ENCODE measurements around the gene DLGAP4. TPM values are rescaled to one million over a fixed set of nuclear protein-coding genes. Genes with fewer than 3 reads are reported as not detected.

The DLGAP4 gene
- total and polyA plus RNA-seq, 2 of the 8 experiments (the other 6 are each of a cell fraction or from before 2014, with no cell fraction given), result 41.2 to 57.2 TPM

- H3K36me3 ChIP-seq (ENCODE audit: control insufficient read depth in 2 of 4, insufficient read depth in 4 of 4, low read length in 3 of 4), result no peaks in the 10 kb centered on the region
- DNase-seq (ENCODE audit: low read depth in 1 of 2, low spot score in 2 of 2), result peak; percentile 63 to 90
- no peaks in the 10 kb centered on the region for H3K79me2 ChIP-seq (ENCODE audit: control insufficient read depth in 1 of 2, insufficient read depth in 2 of 2, low read length in 2 of 2)
- no peak overlapping the region for H3K4ac ChIP-seq (replicated peaks; ENCODE audit: insufficient read length, low read depth, low read length)
- no peak overlapping the region for H4K5ac ChIP-seq (ENCODE audit: insufficient read length, low read depth, low read length)
- H3K14ac ChIP-seq (ENCODE audit: insufficient read length), result no peak overlapping the region
- no peak overlapping the region for H3K4me3 ChIP-seq (ENCODE audit: extremely low read depth in 1 of 4, insufficient read depth in 2 of 4, low read depth in 3 of 4, low read length in 4 of 4)
- H2BK20ac ChIP-seq (ENCODE audit: low read length), result no peak overlapping the region
- no peaks in the 10 kb centered on the region for H3K9me3 ChIP-seq (ENCODE audit: insufficient read depth in 2 of 2, low read depth in 1 of 2, low read length in 1 of 2)
- no peak overlapping the region for H2AK5ac ChIP-seq (ENCODE audit: low read depth, low read length)
- no peak overlapping the region for H2BK15ac ChIP-seq (ENCODE audit: low read length)
- H3K4me1 ChIP-seq (replicated peaks in 1 of 4; ENCODE audit: control insufficient read depth in 3 of 4, insufficient read depth in 4 of 4, low read length in 3 of 4), result no peaks in the 10 kb centered on the region
- 6% methylated on average over 6 of the region's 6 CpGs; no CpG with 5 or more reads in 1 of the 2 experiments for WGBS, 2 experiments (ENCODE audit: extremely low coverage in 1 of 2, insufficient coverage in 1 of 2, insufficient read length in 1 of 2, insufficient replicate concordance in 2 of 2, low coverage in 1 of 2, low lambda C conversion rate in 2 of 2, missing lambda C conversion rate in 1 of 2)
- H3K27ac ChIP-seq (ENCODE audit: low read depth, low read length), result no peak overlapping the region
- no peaks in the 10 kb centered on the region for H3K23me2 ChIP-seq (ENCODE audit: low read depth, low read length)
- H3K4me2 ChIP-seq (ENCODE audit: insufficient read depth in 1 of 2, low read depth in 2 of 2, low read length in 2 of 2), result no peak overlapping the region
- no peak overlapping the region for H2BK5ac ChIP-seq (ENCODE audit: low read depth, low read length)
- no peak overlapping the region for H2BK12ac ChIP-seq (ENCODE audit: low read depth, low read length)
- H3K27me3 ChIP-seq (replicated peaks in 1 of 4; ENCODE audit: control insufficient read depth in 3 of 4, extremely low read depth in 1 of 4, insufficient read depth in 3 of 4, low read length in 3 of 4), result no peaks in the 10 kb centered on the region
- ChIA-PET POLR2A (ENCODE audit: partially characterized antibody) (no interaction called here), CTCF (ENCODE audit: partially characterized antibody) (interaction anchor here (0.7 to 5.5 kb wide), 12 partner anchors 7 to 299 kb away, joined by 3 to 42 read pairs (median 4); no protein-coding TSS in a partner anchor)
- H3K9ac ChIP-seq (replicated peaks in 1 of 4; ENCODE audit: extremely low read depth in 1 of 4, low read depth in 3 of 4, low read length in 3 of 4), result no peak overlapping the region
- H2AFZ ChIP-seq (ENCODE audit: low read length), result no peak overlapping the region
- no peak overlapping the region for H3K23ac ChIP-seq (ENCODE audit: insufficient read length)
- no peak overlapping the region for H2BK120ac ChIP-seq (replicated peaks; ENCODE audit: low read depth, low read length)
- no peak overlapping the region for H4K91ac ChIP-seq (replicated peaks; ENCODE audit: insufficient read length, low read length)
- H3K56ac ChIP-seq (replicated peaks; ENCODE audit: insufficient read length, low read depth, low read length), result no peak overlapping the region
- H4K20me1 ChIP-seq (replicated peaks in 1 of 2; ENCODE audit: control insufficient read depth in 1 of 2, insufficient read depth in 2 of 2, low read length in 2 of 2), result peaks cover 5 to 7% of the 10 kb centered on the region in 2 experiments
- no peak overlapping the region for H3K18ac ChIP-seq (ENCODE audit: extremely low read depth, low read length)
- no peak overlapping the region for H4K8ac ChIP-seq (ENCODE audit: extremely low read depth, insufficient read depth, low read length)
- FAIRE-seq, result peak; percentile 92
- no peaks in the 10 kb centered on the region; the same call in 1 of the 2 replicates for H3K79me1 ChIP-seq (ENCODE audit: low read depth, low read length)
- TF ChIP-seq TAF1 (IDR thresholded peaks at IDR 0.05; ENCODE audit: low read depth, low read length) (0 out of 2 replicates have a peak, but pooled peaks have one; percentile 19), BACH1 (IDR thresholded peaks at IDR 0.05; ENCODE audit: low read length) (no peak), SP1 (IDR thresholded peaks at IDR 0.05; ENCODE audit: low read depth, low read length) (peak; percentile 70; the same call in 1 of the 2 replicates), CTBP2 (IDR thresholded peaks at IDR 0.05; ENCODE audit: borderline replicate concordance, insufficient read depth, insufficient read length, low read length) (no peak), RNF2 (IDR thresholded peaks at IDR 0.05; ENCODE audit: borderline replicate concordance, low read depth, low read length, missing control alignments, poor library complexity, severe bottlenecking) (no peak), SIN3A (conservative IDR thresholded peaks at IDR 0.05 in 1 of 2, IDR thresholded peaks at IDR 0.05 in 1 of 2; ENCODE audit: low read depth in 1 of 2, low read length in 2 of 2) (peak; percentile 100), SP2 (IDR thresholded peaks at IDR 0.05; ENCODE audit: low read length) (no peak), NANOG (IDR thresholded peaks at IDR 0.05; ENCODE audit: insufficient read depth, low read depth, low read length, poor library complexity, severe bottlenecking) (peak; percentile 24), RXRA (IDR thresholded peaks at IDR 0.05; ENCODE audit: insufficient read depth, low read depth, low read length) (peak; percentile 84; the same call in 1 of the 2 replicates), CEBPB (IDR thresholded peaks at IDR 0.05; ENCODE audit: low read depth, low read length) (no peak), CHD2 (IDR thresholded peaks at IDR 0.05; ENCODE audit: low read length) (peak; percentile 64), TBP (IDR thresholded peaks at IDR 0.05; ENCODE audit: low read depth, low read length) (no peak), PHF8 (conservative IDR thresholded peaks at IDR 0.05; ENCODE audit: low read depth, low read length) (no peak)
These were observed 78.0 kb downstream of the DLGAP4 start for GRCh38 chr20:36384022-36384619.

Data from H1 (cell line).